HG02763 (cell line): Measurements from ENCODE around the gene HS6ST2.

ENCODE experiments used
- ATAC-seq: cut with Tn5 transposase; IDR thresholded peaks from one replicate; pipeline ENCODE4 v1.9.1; 2021; ENCODE audit warnings: mild to moderate bottlenecking, moderate library complexity; ENCODE audit not compliant: unreplicated experiment

The HS6ST2 gene

DNA sequence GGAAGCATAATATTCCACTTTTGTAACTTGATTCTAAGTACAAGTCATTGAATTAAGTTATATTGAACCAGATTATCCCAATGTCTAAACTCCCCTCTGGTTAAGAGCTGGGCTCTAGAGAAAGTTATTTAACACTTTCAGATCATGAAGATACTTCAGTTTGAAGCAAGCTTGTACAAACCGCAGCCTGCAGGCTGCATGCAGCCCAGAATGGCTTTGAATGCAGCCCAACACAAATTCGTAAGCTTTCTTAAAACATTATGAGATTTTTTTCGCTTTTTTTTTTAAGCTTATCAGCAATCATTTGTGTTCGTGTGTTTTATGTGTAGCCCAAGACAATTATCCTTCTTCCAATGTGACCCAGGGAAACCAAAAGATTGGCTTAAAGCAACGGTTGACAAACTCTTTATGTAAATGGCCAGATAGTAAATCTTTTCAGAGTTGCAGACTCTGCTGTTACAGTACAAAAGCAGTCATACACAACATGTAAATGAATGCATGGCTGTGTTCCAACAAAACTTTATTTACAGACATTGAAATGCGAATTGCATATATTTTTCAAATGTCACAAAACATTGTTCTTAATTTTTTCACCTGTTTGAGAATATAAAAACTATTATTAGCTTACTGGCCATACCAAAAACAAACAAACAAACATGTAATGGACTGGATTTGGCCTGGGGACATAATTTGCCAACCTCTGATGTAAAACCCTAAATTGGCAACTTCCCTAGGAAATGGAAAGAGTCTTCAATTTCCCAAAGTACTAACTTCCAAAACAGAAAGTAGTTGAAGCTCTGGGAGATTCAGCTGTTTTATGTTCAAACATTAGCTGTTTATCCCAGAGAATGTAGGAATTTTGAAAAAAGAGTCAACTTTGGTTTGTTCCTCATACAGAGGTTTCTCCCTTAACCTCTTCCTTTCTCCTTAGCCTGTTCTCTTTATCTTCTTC, 268.5 kb downstream of the HS6ST2 start:
- no peak for ATAC-seq

DNA sequence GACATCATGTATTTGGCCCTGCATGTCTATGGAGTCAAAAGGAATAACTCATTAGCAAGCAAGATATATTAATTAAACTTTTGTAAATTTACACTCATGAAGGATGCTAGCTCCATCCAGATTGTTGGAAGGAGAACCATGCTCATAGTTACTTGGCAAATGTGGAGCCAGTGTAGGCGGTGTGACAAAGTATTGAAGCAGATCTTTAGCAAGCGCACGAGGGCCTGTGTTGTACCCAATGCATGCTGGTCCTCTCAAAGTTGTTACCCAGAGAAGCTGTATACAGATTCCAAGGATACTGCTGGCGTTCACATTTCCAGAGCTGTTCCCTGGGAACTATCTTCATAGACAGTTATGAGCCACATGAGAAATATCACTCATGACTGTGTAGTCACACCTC, 273.2 kb downstream of the HS6ST2 start:
- no peak for ATAC-seq

DNA sequence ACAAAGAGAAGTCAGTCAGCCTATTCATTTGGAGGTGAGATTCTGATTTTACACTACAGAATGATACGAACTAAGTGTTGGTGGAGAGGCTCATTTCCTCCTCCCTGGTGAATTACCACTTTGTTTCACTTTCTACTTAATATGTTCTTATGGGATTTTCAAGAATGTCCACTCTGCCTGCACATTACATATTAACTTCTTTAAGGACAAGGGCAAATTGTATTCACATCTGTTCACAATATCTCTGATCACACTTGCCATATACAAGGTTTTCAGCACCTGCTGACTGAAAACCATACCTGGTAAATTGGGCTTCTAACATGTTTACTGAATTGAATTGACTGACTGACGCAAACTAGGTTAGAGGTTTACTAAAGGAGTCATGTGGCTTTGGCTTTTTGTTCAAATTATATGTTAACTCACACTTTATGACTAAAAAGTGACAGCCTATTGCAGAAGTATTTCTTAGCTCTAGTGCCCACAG, 281.2 kb downstream of the HS6ST2 start:
- ATAC-seq, result no peak

DNA sequence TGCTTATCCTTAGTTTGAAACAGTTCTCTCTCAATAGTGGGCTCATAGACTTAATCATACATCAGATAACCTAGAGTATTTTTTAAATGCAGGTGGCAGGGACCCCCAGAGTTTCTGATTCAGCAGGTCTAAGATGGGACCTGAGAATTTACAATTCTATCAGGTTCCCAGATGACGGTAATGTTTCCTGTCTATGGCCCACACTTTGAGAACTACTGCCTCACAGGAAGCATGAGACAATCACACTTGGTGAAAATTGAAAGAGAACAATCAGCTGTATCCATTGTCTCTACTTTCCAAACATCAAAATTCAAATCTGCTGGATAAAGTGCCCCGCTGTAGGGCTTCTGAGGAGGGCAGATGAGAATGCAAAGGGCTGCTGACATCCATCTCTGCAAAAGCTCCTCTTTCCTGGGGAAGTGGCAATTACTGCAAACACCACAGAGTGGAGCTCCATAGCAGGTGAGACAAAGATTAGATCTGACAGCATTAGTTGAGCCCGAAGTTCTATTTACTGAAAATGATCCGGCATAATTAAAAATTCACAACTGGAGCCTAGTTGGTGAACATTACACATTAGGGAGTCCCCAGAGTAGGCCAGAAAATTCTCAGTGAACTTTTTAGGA, 281.8 kb downstream of the HS6ST2 start:
- ATAC-seq, result no peak

DNA sequence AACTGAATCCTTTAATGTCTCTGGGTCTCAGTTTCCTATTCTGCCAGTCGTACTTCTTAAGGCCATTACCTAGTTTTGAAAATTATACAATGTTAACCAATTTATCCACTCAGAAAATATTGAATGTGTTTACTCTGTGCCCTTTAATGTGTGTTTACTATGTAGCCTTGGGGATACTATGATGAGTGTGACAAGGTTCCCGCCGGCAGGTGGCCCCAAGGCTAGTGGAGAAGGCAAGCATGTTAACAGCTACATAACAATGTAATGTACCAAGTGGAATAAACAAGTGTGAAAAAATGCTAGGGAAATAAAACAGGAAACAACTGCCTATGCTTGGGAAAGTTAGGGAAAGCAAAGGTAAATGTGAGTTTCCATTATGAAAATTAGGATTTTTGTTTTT, 282.3 kb downstream of the HS6ST2 start:
- no peak for ATAC-seq

DNA sequence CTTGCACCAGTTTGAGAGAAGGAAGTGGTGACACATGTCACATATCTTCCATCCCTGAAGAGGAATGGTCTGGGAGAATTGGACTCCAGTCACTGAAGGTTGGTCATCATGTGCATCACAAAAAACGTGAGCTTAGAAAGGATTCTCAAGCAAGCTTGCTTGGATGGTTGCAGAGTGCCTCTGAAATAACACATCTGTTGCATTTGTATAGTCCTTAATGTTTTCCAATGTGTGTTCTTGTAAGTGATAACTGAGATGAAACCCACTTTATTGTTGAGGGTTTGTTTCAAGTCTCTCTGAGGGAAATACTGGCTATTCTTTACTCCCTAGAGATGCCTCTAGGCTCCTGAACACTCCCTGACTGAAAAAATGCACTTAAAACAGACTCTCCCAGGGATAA, 285.1 kb downstream of the HS6ST2 start:
- no peak for ATAC-seq

DNA sequence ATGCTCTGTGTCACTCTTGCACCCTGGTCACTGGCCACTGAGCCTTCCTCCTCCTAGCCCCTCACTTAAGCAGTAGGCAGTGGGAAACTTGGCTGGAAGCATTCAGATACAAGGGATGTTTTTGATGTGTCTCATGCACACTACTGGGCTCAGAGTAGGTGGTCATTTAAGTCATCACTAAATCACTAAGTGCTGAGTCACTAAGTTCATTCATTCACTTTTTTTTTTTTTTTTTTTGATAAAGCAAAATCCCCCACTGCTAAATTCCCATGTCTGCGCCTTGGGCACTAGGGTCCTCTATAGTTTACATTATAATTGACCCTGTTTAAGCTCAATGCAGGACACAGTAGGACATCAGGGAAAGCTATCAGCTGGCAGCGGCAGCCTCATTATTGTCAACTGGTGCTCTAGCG, 287.2 kb downstream of the HS6ST2 start:
- no peak for ATAC-seq

DNA sequence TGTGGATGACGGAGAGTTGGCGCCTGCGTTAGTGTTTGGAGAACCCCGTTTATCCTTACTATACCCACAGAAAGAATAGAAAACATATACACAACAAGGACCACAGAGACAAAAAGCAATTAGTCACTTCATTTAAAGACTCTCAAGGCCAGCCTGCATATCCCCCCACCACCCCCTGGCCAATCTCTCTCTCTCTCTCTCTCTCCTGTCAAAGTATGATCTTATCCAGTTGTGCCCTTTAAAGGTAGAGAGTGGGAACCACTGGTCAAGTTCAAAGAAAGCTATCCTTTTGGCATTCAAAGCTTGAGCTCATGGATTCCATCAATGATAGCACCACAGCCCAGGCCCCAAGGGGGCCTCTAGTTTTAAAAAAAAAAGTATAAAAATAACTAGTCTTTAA, 289.3 kb downstream of the HS6ST2 start:
- no peak for ATAC-seq

DNA sequence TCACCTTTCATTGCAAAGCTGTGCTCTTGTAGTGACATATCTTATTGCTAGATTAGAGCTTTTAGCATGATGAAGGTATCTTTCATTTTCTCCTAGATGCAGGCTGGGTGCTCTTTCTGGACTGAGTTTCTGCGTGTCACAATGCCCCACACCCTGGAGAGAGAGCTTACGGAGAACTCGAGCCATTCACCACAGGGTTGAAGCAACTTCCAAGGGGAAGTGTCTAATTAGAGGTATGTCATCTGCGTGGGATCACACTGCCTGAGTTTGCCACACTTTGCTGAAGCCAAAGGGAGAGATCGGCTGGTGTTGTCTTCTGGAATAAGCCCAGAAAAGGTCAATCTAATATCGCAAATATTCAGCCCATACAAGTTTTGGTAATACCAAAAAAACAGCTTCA, 290.3 kb downstream of the HS6ST2 start:
- ATAC-seq, result no peak

DNA sequence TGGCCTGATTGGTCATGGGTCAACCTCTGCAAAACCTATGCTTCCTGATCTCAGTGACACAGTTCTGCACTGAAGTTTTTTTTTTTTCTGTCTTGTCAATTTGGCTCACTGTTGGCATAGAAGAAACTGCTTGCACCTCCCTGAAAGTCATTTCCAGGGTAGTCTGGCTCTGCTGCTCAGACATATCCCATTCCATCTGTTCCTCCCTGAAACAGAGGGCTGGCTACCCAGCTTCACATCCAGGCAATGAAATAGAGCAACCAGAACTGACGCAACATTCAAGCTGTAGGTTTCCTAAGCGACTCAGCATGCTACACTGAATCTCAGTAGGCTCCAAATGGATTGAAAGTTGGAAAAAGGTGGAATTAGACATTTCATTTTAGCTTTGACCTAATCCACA, 292.8 kb downstream of the HS6ST2 start:
- no peak for ATAC-seq

DNA sequence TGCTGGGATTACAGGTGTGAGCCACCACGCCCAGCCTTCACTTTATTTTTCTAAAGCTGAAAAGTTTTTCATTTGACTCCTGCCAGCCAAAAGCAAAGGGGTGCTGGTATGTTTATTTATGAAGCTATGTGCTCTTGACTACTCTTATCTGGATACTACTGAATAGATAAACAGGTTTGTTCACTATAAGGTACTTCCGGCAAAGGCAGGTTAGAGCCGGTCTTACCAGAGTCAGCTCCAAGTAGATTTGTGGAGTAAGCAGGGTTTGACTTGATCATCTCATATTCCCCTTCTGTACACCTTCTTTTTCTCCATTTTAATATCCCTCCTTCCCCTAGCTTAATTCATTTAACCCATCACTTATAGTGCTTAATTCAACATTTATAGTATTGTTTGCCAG, 294.2 kb downstream of the HS6ST2 start:
- no peak for ATAC-seq

DNA sequence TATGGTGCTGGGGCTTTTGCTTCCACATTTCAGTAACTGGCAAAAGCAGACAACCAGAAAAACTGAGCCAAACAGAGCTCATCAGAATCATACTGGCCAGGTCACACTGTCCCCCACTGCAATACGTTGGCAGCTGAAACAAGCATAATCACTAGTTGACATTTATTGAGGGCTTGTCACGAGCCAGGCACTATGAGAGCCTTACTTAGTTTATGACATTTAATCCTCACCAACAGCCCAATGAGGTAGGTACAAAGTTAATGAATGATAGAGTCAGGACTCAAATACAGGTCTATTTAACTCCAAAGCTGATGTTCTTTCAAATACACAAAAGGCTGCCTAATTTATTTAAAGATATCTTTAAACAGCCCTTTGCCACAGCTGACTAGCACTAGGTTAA, 295.6 kb downstream of the HS6ST2 start:
- ATAC-seq, result no peak

DNA sequence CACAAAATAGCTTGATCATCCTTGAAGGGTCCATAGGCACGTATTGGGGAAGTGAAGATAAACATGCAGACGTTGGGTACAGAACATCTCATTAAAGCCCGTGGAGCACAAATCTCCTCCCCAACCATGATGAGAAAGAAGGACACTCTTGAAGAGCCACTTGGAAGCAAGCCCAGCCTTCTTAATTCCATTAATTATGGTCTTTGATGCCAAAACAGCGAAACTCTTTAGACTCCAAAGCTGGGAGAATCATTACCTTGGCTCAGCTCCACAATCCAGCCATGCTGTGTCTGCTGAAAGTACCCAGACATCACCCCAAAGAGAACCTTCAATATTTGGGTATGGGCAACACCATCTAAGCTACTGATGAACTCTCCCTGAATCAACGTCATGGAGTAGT, 300.6 kb downstream of the HS6ST2 start:
- ATAC-seq, result no peak

DNA sequence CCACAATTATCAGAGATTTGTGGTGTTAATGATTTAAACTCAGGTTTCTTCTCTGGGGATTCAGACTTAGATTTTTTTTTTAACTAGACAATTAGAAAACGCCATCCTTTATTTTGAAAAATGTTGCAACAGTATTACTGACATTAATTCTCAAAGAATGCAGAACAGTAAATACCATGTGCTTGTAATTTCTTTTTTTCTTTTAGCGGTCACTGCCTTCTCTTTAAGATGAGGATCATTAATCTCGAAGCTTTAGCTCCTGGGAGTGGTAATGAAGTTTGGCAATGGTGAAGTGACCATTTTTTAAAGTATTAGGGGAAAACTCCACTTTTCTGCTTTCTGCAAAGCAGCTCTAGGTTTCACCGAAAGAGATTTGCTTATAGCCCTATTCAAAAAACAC, 305.6 kb downstream of the HS6ST2 start:
- ATAC-seq, result no peak

DNA sequence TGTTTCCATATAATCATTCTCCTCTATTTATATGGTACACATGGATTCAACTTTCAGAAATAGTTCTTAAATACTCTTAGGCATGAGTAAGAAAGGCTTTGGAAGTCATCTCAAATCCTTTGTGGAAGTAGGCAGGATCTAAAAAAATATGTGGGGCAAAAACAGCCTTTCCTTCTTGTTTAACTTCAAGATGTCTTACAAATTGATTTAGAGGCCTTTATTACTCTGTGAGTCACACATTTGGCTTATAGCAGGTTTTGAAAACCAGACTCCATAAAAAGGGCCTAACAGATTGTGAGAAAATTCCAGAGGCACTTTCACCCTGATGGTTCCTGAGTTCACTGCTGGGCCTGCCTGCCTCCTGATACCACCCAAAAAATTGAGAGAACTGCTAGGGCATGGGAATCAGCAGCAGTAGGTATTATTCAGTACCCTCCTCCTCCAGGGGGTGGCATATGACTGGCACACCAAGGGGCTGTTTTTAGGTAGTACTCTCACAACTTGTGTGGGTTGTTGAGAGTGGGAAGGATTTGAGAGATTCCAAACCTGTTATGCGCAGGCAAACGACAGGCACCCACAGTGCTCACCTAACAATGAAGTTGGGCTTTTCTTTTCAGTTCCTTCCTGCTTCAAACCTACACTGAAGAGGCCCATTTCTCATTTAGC, 306.9 kb downstream of the HS6ST2 start:
- no peak for ATAC-seq

DNA sequence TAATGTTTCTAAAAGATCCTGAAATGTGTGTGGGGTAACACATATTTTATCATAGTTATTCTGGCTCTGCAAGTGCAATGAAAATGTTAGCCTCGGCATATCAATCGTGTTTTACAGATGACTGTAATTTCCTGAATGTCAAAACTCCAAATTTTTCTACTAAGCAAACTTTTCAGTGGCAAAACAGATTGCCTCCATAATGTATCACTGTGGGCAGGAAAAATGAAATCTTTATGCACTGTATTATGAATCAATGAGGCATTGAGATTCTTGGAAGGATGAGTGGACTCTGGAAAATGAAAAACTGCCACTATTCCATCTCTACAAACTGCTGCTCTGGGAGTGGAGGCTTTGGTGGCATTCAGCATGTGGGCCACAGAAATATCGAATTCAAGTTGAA, 309.5 kb downstream of the HS6ST2 start:
- ATAC-seq, result no peak

DNA sequence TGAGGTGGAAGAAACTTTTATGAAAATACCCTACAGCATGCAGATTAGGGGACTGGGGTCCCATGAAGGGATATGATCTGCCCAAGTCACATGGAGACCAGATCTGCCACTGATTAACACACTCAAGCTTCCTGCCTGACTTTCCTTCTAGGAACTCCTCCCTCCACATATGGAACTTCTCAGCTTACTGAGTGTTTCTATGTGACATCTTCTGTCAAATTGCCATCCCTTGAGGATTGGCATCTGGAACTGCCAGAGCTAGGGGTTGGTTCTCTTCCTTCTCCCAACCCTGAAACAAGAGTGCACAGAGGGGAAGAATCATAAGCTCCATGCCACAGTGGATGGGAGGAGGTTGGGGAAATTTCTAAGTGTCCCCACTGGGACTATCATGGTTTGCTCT, 319.0 kb downstream of the HS6ST2 start:
- no peak for ATAC-seq

DNA sequence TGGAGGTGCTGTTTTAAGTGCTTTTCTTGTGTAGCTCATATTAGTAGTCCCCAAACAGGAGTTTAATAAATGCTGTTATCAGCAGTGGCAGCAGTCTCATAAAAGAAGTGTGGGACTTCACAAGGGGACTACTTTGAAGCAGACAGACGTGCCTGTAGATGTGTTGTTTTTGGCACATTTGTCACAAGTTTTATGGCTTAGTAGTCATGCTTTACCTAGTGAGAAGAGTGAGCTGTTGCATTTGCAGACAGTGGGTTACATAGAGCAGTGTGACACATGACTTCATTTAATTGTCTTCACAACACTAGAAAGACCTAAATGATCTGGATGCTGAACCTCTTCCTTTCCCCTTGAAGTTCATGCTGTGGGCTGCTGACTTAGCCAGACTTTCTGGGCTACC, 320.1 kb downstream of the HS6ST2 start:
- ATAC-seq, result no peak

DNA sequence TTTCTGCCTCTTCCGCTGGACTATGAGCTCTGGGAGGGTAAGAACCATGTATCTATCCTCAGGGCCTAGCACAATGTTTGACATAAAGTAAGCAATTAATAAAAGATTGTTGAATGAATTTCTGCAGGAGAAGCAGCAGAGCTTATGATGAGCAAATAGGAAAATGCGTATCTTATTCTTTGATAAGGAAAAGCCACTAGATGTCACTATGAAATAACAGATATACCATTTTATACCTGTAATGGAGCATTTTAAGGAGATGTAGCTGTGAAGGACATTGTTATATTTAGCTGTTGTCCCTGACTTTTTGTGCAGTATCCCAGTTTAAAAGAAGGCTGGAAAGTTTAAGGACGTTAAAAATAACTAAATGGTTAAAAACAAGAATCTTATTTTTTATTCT, 322.3 kb downstream of the HS6ST2 start:
- no peak for ATAC-seq

DNA sequence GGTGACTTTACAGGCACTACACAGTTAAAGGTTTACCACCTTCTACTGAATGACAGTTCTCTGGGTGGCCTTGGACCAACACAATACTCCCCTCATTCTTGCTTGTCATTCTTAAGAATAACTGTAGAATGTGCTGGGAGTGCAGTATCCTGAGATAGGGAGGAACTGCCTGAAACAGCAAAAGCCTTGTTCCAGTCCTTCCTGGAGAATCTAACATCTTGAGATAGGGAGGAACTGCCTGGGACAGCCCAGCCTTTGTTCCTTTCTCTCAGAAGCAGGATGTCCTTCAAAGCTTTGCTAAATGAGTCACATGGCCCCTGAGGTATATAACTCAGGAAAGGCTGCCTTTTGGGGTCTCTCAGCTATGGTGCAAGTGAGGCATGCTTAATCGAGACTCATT, 323.9 kb downstream of the HS6ST2 start:
- no peak for ATAC-seq

DNA sequence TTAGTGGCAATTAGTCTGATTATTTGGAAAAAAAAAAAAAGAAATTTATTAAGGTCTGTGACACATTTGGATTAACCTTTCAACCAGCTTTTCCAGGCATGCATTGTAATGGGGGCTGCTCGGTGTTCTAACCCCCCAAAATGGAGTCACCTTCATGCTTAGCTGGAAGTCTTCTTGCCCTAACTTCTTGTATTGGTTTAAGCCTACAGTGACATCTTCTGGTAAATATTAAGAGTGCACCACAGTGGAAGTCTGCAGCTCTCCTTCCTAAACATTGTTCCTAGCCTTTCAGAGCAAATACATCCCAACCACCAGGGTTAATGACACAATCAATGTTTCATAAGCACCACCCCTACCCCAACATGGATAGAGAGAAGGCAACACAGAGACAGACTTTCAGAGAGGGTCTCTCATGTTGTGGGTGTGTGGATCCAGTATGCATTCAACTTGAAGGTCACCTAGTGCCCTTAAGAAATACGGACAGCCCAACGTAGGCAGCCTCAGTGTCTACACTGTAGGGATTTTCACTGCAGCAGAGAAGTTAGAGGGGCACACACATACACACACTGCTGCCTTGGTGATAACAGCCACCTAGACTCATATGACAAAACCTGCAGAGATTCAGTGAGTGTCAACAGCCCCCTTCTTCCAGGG, 326.7 kb downstream of the HS6ST2 start:
- no peak for ATAC-seq
